ENCODE data around the gene MICAL2.

The MICAL2 gene

GRCh38 chr11:12192794-12193514, 82.6 kb downstream of the MICAL2 start:
- no peak for DNase-seq

- no peak for DNase-seq
These were observed 83.3 kb downstream of the MICAL2 start for GRCh38 chr11:12193515-12194336.

GRCh38 chr11:12195768-12196167, 85.4 kb downstream of the MICAL2 start:
- peak; percentile 61 for DNase-seq

- DNase-seq = peak; percentile 37
These were observed 85.9 kb downstream of the MICAL2 start for GRCh38 chr11:12196308-12196707.

- DNase-seq = no peak
These were observed 86.5 kb downstream of the MICAL2 start for GRCh38 chr11:12196872-12197271.

- DNase-seq = no peak
These were observed 88.1 kb downstream of the MICAL2 start for GRCh38 chr11:12198251-12199222.

- no peak for DNase-seq
These were observed 89.0 kb downstream of the MICAL2 start for GRCh38 chr11:12199231-12199948.

GRCh38 chr11:12200279-12200990, 90.0 kb downstream of the MICAL2 start:
- no peak for DNase-seq

GRCh38 chr11:12200991-12201985, 90.9 kb downstream of the MICAL2 start:
- no peak for DNase-seq

- no peak for DNase-seq
These were observed 92.4 kb downstream of the MICAL2 start for GRCh38 chr11:12202661-12203310.

- DNase-seq = no peak
These were observed 94.1 kb downstream of the MICAL2 start for GRCh38 chr11:12204506-12204905.

- DNase-seq = no peak
These were observed 94.9 kb downstream of the MICAL2 start for GRCh38 chr11:12205330-12205729.

GRCh38 chr11:12206529-12206928, 96.1 kb downstream of the MICAL2 start:
- no peak for DNase-seq

- no peak for DNase-seq
These were observed 97.2 kb downstream of the MICAL2 start for GRCh38 chr11:12207384-12208150.

- DNase-seq = no peak
These were observed 98.7 kb downstream of the MICAL2 start for GRCh38 chr11:12209096-12209495.

GRCh38 chr11:12210200-12210599, 99.8 kb downstream of the MICAL2 start:
- no peak for DNase-seq

- DNase-seq = no peak
These were observed 101.1 kb downstream of the MICAL2 start for GRCh38 chr11:12211331-12212065.

- no peak for DNase-seq
These were observed 101.9 kb downstream of the MICAL2 start for GRCh38 chr11:12212174-12212820.
